SH-SY5Y (cell line): ENCODE data around the gene FIGN.

Source experiments
- GATA2 ChIP-seq: IDR thresholded peaks from 2 replicates; pipeline ENCODE4 v1.6.1; 2011; ENCODE audit warnings: mild to moderate bottlenecking, low read depth, low read length
- GATA3 ChIP-seq: IDR thresholded peaks from 2 replicates; pipeline ENCODE4 v1.6.1; 2011; ENCODE audit warnings: low read depth, mild to moderate bottlenecking, low read length, moderate library complexity

GRCh38 chr2:163556511-163556910 is 179.3 kb downstream of the FIGN start:
- no peak for TF ChIP-seq GATA2
- no peak for TF ChIP-seq GATA3
